ENCODE data around the gene HADHA. TPM values are rescaled to one million over a fixed set of nuclear protein-coding genes. Genes with fewer than 3 reads are reported as not detected.

Gene HADHA
- total and polyA plus RNA-seq, 2 donors: 57.1 to 114 TPM

DNA sequence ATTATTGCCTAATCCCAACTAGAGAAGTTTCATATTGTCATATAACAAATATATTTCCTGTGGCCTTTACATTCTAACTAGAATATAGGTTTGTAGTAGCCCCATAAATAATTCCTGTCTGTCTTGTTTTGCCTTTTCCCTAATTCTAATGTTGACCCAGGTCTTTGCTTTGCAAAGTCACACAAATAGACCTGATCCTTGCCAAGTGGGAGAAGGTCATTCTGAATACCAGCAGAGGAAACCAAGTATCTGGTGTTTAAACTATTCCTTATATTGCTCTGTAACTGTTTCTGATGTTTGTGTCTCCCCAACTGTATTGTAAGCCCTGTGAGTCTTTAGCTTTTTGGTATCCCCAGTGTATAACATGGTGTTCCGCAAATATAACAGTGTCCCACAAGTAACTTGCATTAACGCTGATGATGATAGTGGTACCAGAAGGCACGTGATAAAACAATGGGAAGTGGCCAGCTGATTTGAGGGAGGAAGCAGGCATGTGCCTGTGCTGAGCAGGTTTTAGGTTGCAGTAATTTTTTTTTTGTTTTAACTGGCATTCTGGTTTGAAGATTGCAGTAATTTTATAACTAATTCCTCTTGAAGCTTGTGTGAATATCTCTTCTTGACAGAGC is 11.4 kb upstream of the HADHA start:
- Histone ChIP-seq H3K9me3 (ENCODE audit: control insufficient read depth in 2 of 2, insufficient read depth in 1 of 2, low read length in 1 of 2) (no peaks in the 10 kb centered on the region), H3K27me3 (ENCODE audit: control insufficient read depth in 2 of 2, insufficient read depth in 1 of 2, low read length in 1 of 2) (no peaks in the 10 kb centered on the region), H3K27ac (ENCODE audit: low read depth in 1 of 2, low read length in 1 of 2) (no peak overlapping the region), H3K4me1 (ENCODE audit: control insufficient read depth in 2 of 2, insufficient read depth in 2 of 2, low read length in 2 of 2) (peaks cover 2 to 5% of the 10 kb centered on the region in 2 donors), H3K4me3 (ENCODE audit: low read length in 2 of 2) (no peak overlapping the region), H3K36me3 (ENCODE audit: control insufficient read depth in 2 of 2, insufficient read depth in 2 of 2, low read length in 1 of 2) (peaks cover 20 to 23% of the 10 kb centered on the region in 2 donors)
- DNase-seq (ENCODE audit: low read depth in 6 of 9, low spot score in 9 of 9): no peak
- 52% methylated on average over 3 of the region's 3 CpGs for WGBS

GRCh38 chr2:26251893-26252292 is 7.5 kb upstream of the HADHA start:
- Histone ChIP-seq H3K27me3 (ENCODE audit: control insufficient read depth in 2 of 2, insufficient read depth in 1 of 2, low read length in 1 of 2) (no peaks in the 10 kb centered on the region), H3K4me1 (ENCODE audit: control insufficient read depth in 2 of 2, insufficient read depth in 2 of 2, low read length in 2 of 2) (peaks cover 5 to 6% of the 10 kb centered on the region in 2 donors), H3K9me3 (ENCODE audit: control insufficient read depth in 2 of 2, insufficient read depth in 1 of 2, low read length in 1 of 2) (no peaks in the 10 kb centered on the region), H3K27ac (ENCODE audit: low read depth in 1 of 2, low read length in 1 of 2) (no peak overlapping the region), H3K36me3 (ENCODE audit: control insufficient read depth in 2 of 2, insufficient read depth in 2 of 2, low read length in 1 of 2) (peaks cover 0 to 8% of the 10 kb centered on the region in 2 donors), H3K4me3 (ENCODE audit: low read length in 2 of 2) (no peak overlapping the region)
- peak in 3 of 9 donors; percentile 10 to 45 (median 13) for DNase-seq (ENCODE audit: low read depth in 6 of 9, low spot score in 9 of 9)
- 49% methylated on average over 3 of the region's 3 CpGs for WGBS

- no peak overlapping the region for H3K27ac ChIP-seq (ENCODE audit: low read depth in 1 of 2, low read length in 1 of 2)
- no peaks in the 10 kb centered on the region for H3K9me3 ChIP-seq (ENCODE audit: control insufficient read depth in 2 of 2, insufficient read depth in 1 of 2, low read length in 1 of 2)
- no peaks in the 10 kb centered on the region for H3K27me3 ChIP-seq (ENCODE audit: control insufficient read depth in 2 of 2, insufficient read depth in 1 of 2, low read length in 1 of 2)
- no peak overlapping the region for H3K4me3 ChIP-seq (ENCODE audit: low read length in 2 of 2)
- DNase-seq (ENCODE audit: low read depth in 6 of 9, low spot score in 9 of 9): no peak
- peaks cover 0 to 2% of the 10 kb centered on the region in 2 donors for H3K36me3 ChIP-seq (ENCODE audit: control insufficient read depth in 2 of 2, insufficient read depth in 2 of 2, low read length in 1 of 2)
- 95% methylated on average over 2 of the region's 2 CpGs for WGBS
- H3K4me1 ChIP-seq (ENCODE audit: control insufficient read depth in 2 of 2, insufficient read depth in 2 of 2, low read length in 2 of 2): peaks cover 13 to 19% of the 10 kb centered on the region in 2 donors
Observed at GRCh38 chr2:26249625-26250024, 5.2 kb upstream of the HADHA start.

DNA sequence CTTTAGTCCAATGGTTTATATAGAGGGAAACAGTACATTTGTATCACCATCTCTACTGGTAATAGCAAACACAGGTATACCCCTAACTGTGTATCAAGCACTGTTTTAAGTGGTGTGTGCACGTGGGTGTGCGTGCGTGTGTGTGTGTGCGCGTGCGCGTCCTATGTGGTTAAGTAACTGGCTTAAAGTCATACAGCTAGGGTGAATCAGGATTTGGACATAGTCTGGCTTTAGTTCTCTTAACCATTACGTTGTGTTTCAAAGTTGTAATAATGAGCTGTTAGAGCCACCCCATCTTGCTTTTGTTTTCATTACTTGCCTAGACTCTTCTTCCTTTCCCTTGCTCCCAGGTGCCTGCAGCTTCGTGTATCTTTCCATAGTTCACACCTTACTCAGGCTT is 2.4 kb upstream of the HADHA start:
- no peak overlapping the region for H3K4me3 ChIP-seq (ENCODE audit: low read length in 2 of 2)
- H3K9me3 ChIP-seq (ENCODE audit: control insufficient read depth in 2 of 2, insufficient read depth in 1 of 2, low read length in 1 of 2): no peaks in the 10 kb centered on the region
- no peak overlapping the region for H3K27ac ChIP-seq (ENCODE audit: low read depth in 1 of 2, low read length in 1 of 2)
- H3K27me3 ChIP-seq (ENCODE audit: control insufficient read depth in 2 of 2, insufficient read depth in 1 of 2, low read length in 1 of 2): no peaks in the 10 kb centered on the region
- peak in 1 of 9 donors; percentile 29 for DNase-seq (ENCODE audit: low read depth in 6 of 9, low spot score in 9 of 9)
- peaks cover 16 to 17% of the 10 kb centered on the region in 2 donors for H3K4me1 ChIP-seq (ENCODE audit: control insufficient read depth in 2 of 2, insufficient read depth in 2 of 2, low read length in 2 of 2)
- H3K36me3 ChIP-seq (ENCODE audit: control insufficient read depth in 2 of 2, insufficient read depth in 2 of 2, low read length in 1 of 2): no peaks in the 10 kb centered on the region
- 90% methylated on average over 9 of the region's 9 CpGs for WGBS

- Histone ChIP-seq H3K27ac (ENCODE audit: low read depth in 1 of 2, low read length in 1 of 2) (peak overlapping the region in 1 of 2 donors; percentile 93), H3K36me3 (ENCODE audit: control insufficient read depth in 2 of 2, insufficient read depth in 2 of 2, low read length in 1 of 2) (no peaks in the 10 kb centered on the region), H3K27me3 (ENCODE audit: control insufficient read depth in 2 of 2, insufficient read depth in 1 of 2, low read length in 1 of 2) (no peaks in the 10 kb centered on the region), H3K4me1 (ENCODE audit: control insufficient read depth in 2 of 2, insufficient read depth in 2 of 2, low read length in 2 of 2) (peaks cover 14 to 18% of the 10 kb centered on the region in 2 donors), H3K9me3 (ENCODE audit: control insufficient read depth in 2 of 2, insufficient read depth in 1 of 2, low read length in 1 of 2) (no peaks in the 10 kb centered on the region), H3K4me3 (ENCODE audit: low read length in 2 of 2) (peak overlapping the region; percentile 68 to 94)
- WGBS: 34% methylated on average over 3 of the region's 3 CpGs
- DNase-seq (ENCODE audit: low read depth in 6 of 9, low spot score in 9 of 9): peak in 4 of 9 donors; percentile 11 to 29 (median 15)
Observed at GRCh38 chr2:26245810-26246209, 1.4 kb upstream of the HADHA start.

DNA sequence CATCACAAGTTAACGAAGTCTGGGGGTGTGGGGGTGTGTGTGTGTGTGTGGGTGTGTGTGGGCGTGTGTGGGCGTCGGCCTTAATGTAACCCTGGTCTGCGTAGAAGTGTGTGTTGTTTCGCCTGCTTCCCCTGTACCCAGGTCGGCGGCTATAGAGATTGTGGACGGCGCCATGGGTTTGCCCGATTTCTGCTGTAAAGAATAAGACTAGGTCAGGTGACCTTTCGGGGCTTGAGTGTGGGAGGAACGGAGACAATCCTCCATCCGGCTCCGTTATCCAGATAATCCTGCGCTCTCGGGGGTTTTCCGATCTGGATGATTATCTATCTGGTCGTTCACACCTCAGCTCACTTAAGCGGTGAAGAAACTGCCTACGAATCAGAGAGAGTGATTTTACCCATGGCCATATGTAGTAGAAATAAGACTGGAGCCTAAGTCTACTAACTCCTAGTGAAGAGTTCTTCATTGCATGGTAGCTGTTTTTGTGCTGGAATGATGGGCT is 850 bp upstream of the HADHA start:
- Histone ChIP-seq H3K4me3 (ENCODE audit: low read length in 2 of 2) (peak overlapping the region; percentile 68 to 94), H3K36me3 (ENCODE audit: control insufficient read depth in 2 of 2, insufficient read depth in 2 of 2, low read length in 1 of 2) (no peaks in the 10 kb centered on the region), H3K9me3 (ENCODE audit: control insufficient read depth in 2 of 2, insufficient read depth in 1 of 2, low read length in 1 of 2) (no peaks in the 10 kb centered on the region), H3K27me3 (ENCODE audit: control insufficient read depth in 2 of 2, insufficient read depth in 1 of 2, low read length in 1 of 2) (no peaks in the 10 kb centered on the region), H3K4me1 (ENCODE audit: control insufficient read depth in 2 of 2, insufficient read depth in 2 of 2, low read length in 2 of 2) (peaks cover 14 to 18% of the 10 kb centered on the region in 2 donors), H3K27ac (ENCODE audit: low read depth in 1 of 2, low read length in 1 of 2) (peak overlapping the region; percentile 89 to 93)
- under 1% methylated on average over 21 of the region's 21 CpGs for WGBS
- DNase-seq (ENCODE audit: low read depth in 6 of 9, low spot score in 9 of 9): peak in 5 of 9 donors; percentile 23 to 48 (median 36)

DNA sequence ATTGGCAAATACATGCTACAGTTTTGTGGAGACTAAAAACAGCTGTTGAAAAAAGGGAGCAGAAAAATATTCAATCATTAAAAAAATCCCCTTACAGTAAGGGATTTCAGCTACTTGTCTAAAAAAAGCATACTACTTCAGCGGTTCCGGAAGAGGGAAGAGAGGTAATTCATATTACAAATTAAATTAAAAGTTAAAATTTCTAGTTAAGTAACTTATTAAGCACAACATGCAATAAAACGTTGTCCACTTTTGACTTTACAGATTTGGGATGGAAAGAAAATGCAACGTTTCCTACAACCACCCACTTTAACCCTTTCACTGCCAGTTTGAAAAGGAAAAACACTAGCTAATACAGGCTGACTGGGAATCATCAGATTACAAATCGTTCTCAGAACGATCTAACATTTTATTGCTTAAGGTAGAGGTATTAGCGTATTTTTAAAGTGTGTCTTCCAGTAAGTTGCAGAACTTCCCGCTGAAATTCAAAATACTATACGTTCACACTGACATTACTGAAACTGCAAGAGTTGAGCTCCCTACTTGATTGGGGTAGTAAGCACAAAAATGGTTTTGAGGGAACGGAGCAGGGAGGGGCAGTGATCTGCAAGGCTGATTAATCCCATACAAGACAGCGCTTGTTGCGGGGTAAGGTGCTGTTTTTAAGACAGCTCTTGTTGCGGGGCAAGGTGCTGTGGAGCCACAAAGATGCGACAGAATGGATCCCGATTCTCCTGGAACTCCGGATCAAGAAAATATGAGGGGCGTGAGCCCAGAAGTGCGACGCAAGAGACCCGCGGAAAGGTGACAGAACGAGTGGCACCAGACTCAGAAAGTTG is 743 bp downstream of the HADHA start:
- DNase-seq (ENCODE audit: low read depth in 6 of 9, low spot score in 9 of 9): peak in 6 of 9 donors; percentile 7 to 69 (median 50)
- Histone ChIP-seq H3K4me3 (ENCODE audit: low read length in 2 of 2) (peak overlapping the region; percentile 68 to 94), H3K36me3 (ENCODE audit: control insufficient read depth in 2 of 2, insufficient read depth in 2 of 2, low read length in 1 of 2) (peaks cover 0 to 1% of the 10 kb centered on the region in 2 donors), H3K4me1 (ENCODE audit: control insufficient read depth in 2 of 2, insufficient read depth in 2 of 2, low read length in 2 of 2) (peaks cover 14 to 18% of the 10 kb centered on the region in 2 donors), H3K27me3 (ENCODE audit: control insufficient read depth in 2 of 2, insufficient read depth in 1 of 2, low read length in 1 of 2) (no peaks in the 10 kb centered on the region), H3K27ac (ENCODE audit: low read depth in 1 of 2, low read length in 1 of 2) (peak overlapping the region; percentile 89 to 93), H3K9me3 (ENCODE audit: control insufficient read depth in 2 of 2, insufficient read depth in 1 of 2, low read length in 1 of 2) (no peaks in the 10 kb centered on the region)
- WGBS: under 1% methylated on average over 22 of the region's 22 CpGs

DNA sequence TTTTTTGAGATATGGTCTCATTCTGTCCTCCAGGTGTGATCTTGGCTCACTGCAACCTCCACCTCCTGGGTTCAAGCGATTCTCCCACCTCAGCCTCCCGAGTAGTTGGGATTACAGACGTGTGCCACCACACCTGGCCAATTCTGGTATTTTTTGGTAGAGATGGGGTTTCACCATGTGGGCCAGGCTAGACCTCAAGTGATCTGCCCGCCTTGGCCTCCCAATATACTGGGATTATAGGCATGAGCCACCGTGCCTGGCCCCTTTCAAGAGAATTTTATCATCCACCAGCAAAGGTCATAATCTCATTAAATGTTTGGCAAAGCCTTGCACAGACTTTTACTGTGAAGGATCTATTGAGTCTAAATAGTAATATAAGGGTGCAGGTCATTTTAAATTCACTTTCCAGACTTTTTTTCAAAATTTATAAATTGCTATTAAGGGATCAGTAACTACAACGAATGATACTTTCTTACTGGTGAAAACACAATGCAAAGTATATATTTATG is 2.5 kb downstream of the HADHA start:
- Histone ChIP-seq H3K36me3 (ENCODE audit: control insufficient read depth in 2 of 2, insufficient read depth in 2 of 2, low read length in 1 of 2) (peaks cover 0 to 17% of the 10 kb centered on the region in 2 donors), H3K9me3 (ENCODE audit: control insufficient read depth in 2 of 2, insufficient read depth in 1 of 2, low read length in 1 of 2) (no peaks in the 10 kb centered on the region), H3K4me3 (ENCODE audit: low read length in 2 of 2) (no peak overlapping the region), H3K27ac (ENCODE audit: low read depth in 1 of 2, low read length in 1 of 2) (no peak overlapping the region), H3K4me1 (ENCODE audit: control insufficient read depth in 2 of 2, insufficient read depth in 2 of 2, low read length in 2 of 2) (peaks cover 13 to 16% of the 10 kb centered on the region in 2 donors), H3K27me3 (ENCODE audit: control insufficient read depth in 2 of 2, insufficient read depth in 1 of 2, low read length in 1 of 2) (no peaks in the 10 kb centered on the region)
- WGBS: 94% methylated on average over 6 of the region's 6 CpGs
- DNase-seq (ENCODE audit: low read depth in 6 of 9, low spot score in 9 of 9): no peak

Data from thymus (tissue), 11 donors.